OCI-LY1 (cell line): ENCODE results near the gene CEP104.
A peak's percentile ranks its signal among the peaks of the same experiment; 100 is the strongest.

Experiments
- H2AFZ ChIP-seq: fragments of 200-600 bp; sonication (generic), shearing (Covaris generic); 2 replicates; pipeline ENCODE4 v1.6.0; 2014; ENCODE audit warnings: antibody characterized with exemption, mild to moderate bottlenecking, low read length
- H3F3A ChIP-seq: fragments of 200-600 bp; sonication (generic), shearing (Covaris generic); 2 replicates; pipeline ENCODE4 v1.6.0; 2014; ENCODE audit warnings: mild to moderate bottlenecking, antibody characterized with exemption, low read length, moderate library complexity; ENCODE audit not compliant: insufficient read depth
- H3K27ac ChIP-seq: fragments of 200-600 bp; sonication (generic); 2 replicates; pipeline ENCODE4 v1.5.1; 2014; ENCODE audit warnings: low read length, mixed run types, mild to moderate bottlenecking, low read depth; ENCODE audit not compliant: poor library complexity, severe bottlenecking
- H3K27me3 ChIP-seq: fragments of 200-600 bp; sonication (generic); 2 replicates; pipeline ENCODE4 v1.6.0; 2014; ENCODE audit warnings: antibody characterized with exemption, mild to moderate bottlenecking, low read length, moderate library complexity; ENCODE audit not compliant: insufficient read depth
- H3K36me3 ChIP-seq: fragments of 200-600 bp; sonication (generic); 2 replicates; pipeline ENCODE4 v1.6.1; 2014; ENCODE audit warnings: mild to moderate bottlenecking, antibody characterized with exemption, low read length, moderate library complexity, mixed read lengths; ENCODE audit not compliant: insufficient read depth
- H3K4me1 ChIP-seq: fragments of 200-600 bp; sonication (generic); 2 replicates; pipeline ENCODE4 v1.5.1; 2014; ENCODE audit warnings: mild to moderate bottlenecking, low read length, moderate library complexity; ENCODE audit not compliant: insufficient read depth, severe bottlenecking
- H3K4me2 ChIP-seq: fragments of 200-600 bp; sonication (generic), shearing (Covaris generic); 2 replicates; pipeline ENCODE4 v1.6.1; 2014; ENCODE audit warnings: low read length
- H3K4me3 ChIP-seq: fragments of 200-600 bp; sonication (generic); 2 replicates; pipeline ENCODE4 v1.5.1; 2014; ENCODE audit warnings: low read length, low read depth, mild to moderate bottlenecking, mixed read lengths; ENCODE audit not compliant: poor library complexity, severe bottlenecking
- H3K79me2 ChIP-seq: fragments of 200-600 bp; shearing (Covaris generic); 2 replicates; pipeline ENCODE4 v1.6.1; 2016; ENCODE audit warnings: mixed run types, low read length, mixed read lengths; ENCODE audit not compliant: insufficient read depth
- H3K9ac ChIP-seq: fragments of 200-600 bp; sonication (generic), shearing (Covaris generic); 2 replicates; pipeline ENCODE4 v1.6.1; 2014; ENCODE audit warnings: mild to moderate bottlenecking, low read length, mixed read lengths
- H3K9me2 ChIP-seq: fragments of 200-600 bp; sonication (generic), shearing (Covaris generic); 2 replicates; pipeline ENCODE4 v1.6.1; 2014; ENCODE audit warnings: low read depth, mild to moderate bottlenecking, low read length, mixed read lengths
- H3K9me3 ChIP-seq: fragments of 200-600 bp; shearing (Covaris generic); 2 replicates; pipeline ENCODE4 v1.6.1; 2014; ENCODE audit warnings: low read length, mixed read lengths
- H4K20me1 ChIP-seq: fragments of 200-600 bp; sonication (generic), shearing (Covaris generic); 2 replicates; pipeline ENCODE4 v1.6.0; 2016; ENCODE audit warnings: mild to moderate bottlenecking, low read length; ENCODE audit not compliant: insufficient read depth
- EZH2 ChIP-seq: fragments of 200-600 bp; sonication (generic), shearing (Covaris generic); IDR thresholded peaks from 2 replicates; pipeline ENCODE4 v1.8.0; 2017; ENCODE audit warnings: borderline replicate concordance, mixed run types, mild to moderate bottlenecking, antibody characterized with exemption, low read length, moderate library complexity, mixed read lengths
- TF ChIP-seq, protein P1 (sequence below): fragments of 200-600 bp; sonication (generic), shearing (Covaris generic); IDR thresholded peaks from 2 replicates; pipeline ENCODE4 v1.5.1; 2017; ENCODE audit warnings: mild to moderate bottlenecking, antibody characterized with exemption, low read length, moderate library complexity, mixed read lengths

Gene CEP104

DNA sequence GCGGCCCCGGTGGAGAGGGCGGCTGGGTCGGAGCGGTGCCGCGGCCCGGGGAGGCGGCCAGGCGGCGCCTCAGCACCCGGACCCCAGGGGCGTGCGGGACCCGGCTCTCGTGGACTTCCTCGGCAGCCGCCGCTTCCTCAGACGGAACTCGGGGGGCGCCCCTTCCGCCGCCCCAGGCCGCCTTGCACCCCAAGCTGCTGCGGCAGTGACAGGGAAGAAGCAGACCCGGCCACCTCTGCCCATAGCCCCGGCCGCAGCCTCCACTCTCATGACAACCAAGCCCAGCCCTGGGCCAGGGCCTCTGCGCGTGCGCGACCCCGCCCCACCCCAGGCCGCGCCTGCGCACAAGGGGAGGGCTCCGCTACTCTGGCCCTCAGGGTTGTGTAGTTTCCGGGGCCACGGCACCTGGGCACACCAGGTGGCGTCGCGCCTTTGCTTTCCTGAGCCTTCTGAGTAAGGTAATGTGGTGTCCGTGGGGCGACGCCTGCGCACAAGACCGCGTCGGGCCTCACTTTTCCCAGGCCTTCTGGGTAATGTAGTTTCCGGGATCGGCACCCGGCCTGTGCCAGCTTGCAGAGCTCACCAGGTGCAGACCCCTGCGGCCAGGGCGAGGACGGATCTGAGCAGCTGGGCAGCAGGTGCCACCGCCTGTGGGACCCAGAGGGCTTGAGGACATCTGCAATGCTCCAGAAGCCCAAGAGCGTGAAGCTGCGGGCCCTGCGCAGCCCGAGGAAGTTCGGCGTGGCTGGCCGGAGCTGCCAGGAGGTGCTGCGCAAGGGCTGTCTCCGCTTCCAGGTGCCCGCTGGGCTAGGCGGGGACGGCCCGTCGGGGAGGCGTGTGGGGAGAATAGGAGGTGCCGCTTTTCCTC lies at the start of gene CEP104, which contains the start of gene DFFB:
Gene CEP104 (minus strand): TSS at position 289 of the 868 bp plus-strand sequence. CDS start 4,804 bp downstream, outside the sequence.
Gene DFFB (plus strand): TSS at position 554 of the 868 bp plus-strand sequence. CDS start 128 bp downstream, at position 682.
- Histone ChIP-seq H3K36me3 (peaks cover 29% of the 10 kb centered on the region), H3K9me2 (no peaks in the 10 kb centered on the region), H3K4me2 (peak within 1 kb of the TSS; percentile 89), H3K27ac (peak within 1 kb of the TSS; percentile 54), H3K79me2 (peaks cover 35% of the 10 kb centered on the region), H3F3A (no peaks in the 10 kb centered on the region), H3K4me1 (peaks cover 33% of the 10 kb centered on the region), H3K9ac (peak within 1 kb of the TSS; percentile 85), H3K4me3 (peak within 1 kb of the TSS; percentile 74), H3K27me3 (no peaks in the 10 kb centered on the region), H2AFZ (no peak within 1 kb of the TSS), H4K20me1 (no peaks in the 10 kb centered on the region), H3K9me3 (no peaks in the 10 kb centered on the region)
- TF ChIP-seq EZH2: no peak
- TF ChIP-seq, protein P1, sequence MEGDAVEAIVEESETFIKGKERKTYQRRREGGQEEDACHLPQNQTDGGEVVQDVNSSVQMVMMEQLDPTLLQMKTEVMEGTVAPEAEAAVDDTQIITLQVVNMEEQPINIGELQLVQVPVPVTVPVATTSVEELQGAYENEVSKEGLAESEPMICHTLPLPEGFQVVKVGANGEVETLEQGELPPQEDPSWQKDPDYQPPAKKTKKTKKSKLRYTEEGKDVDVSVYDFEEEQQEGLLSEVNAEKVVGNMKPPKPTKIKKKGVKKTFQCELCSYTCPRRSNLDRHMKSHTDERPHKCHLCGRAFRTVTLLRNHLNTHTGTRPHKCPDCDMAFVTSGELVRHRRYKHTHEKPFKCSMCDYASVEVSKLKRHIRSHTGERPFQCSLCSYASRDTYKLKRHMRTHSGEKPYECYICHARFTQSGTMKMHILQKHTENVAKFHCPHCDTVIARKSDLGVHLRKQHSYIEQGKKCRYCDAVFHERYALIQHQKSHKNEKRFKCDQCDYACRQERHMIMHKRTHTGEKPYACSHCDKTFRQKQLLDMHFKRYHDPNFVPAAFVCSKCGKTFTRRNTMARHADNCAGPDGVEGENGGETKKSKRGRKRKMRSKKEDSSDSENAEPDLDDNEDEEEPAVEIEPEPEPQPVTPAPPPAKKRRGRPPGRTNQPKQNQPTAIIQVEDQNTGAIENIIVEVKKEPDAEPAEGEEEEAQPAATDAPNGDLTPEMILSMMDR: peak; percentile 65

DNA sequence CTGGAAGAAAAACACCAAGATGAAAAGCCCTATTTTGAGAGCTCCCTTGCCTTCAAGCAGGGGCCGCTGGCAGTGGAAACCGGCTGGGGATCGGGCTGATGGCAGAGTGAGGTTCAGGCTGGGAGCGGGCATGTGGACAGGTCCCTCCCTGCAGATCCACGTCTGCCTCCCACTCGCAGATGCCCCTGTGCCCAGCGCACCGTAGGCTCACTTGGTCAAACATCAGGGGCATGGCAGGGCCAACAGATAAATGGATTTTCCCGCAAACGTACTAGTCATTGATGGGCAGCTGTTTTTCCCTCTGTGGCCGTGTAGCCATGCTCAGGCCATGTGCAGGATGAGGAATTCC lies 49.6 kb upstream of the CEP104 start:
- H3K27me3 ChIP-seq: no peaks in the 10 kb centered on the region
- no peaks in the 10 kb centered on the region for H3K9me3 ChIP-seq
- no peak overlapping the region for H3K4me2 ChIP-seq
- H3K4me3 ChIP-seq: no peak overlapping the region
- H3K36me3 ChIP-seq: no peaks in the 10 kb centered on the region
- no peaks in the 10 kb centered on the region for H3K79me2 ChIP-seq
- H3K9ac ChIP-seq: no peak overlapping the region; the same call in 1 of the 2 replicates
- H3K9me2 ChIP-seq: no peaks in the 10 kb centered on the region
- no peaks in the 10 kb centered on the region for H4K20me1 ChIP-seq
- H3K27ac ChIP-seq: peak overlapping the region; percentile 97
- peaks cover 99% of the 10 kb centered on the region for H3K4me1 ChIP-seq
- no peak overlapping the region for H2AFZ ChIP-seq
- 0 out of 2 replicates have a peak, but pooled peaks cover 6% of the 10 kb centered on the region for H3F3A ChIP-seq
- TF ChIP-seq, protein P1: no peak
- no peak for TF ChIP-seq EZH2

DNA sequence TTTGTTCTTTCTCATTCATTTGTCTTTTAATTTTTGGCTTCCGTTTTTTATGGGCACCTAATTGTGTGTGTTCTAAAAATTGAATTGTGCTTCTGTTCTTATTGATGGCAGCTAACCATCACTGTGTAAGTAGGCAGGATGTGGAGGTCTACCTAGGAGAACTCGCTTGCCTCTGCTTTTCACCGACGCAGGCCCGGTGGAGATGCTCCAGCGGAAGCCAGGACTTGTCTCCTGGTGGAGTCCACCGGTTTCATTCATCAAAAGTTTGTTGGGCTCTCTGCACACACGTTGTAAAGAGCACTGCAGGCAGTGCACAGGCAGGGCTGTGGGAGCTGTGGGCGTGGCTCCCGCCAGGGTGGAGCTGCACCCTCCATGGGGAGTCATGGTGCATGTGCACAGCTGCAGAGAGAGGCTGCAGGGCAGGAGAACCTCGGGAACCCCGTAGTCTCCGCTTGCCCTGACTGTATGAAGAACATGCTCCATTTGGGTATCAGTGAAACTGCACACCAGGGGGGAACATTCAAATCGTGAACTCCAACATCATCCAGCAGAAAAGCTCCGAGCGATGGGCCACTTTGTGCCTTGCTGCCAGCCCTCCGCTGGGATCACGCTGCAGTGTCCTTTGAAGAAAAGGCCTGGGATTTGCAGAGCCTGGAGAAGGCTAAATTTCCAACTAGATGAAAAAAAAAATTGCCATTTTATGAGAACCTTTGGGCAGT lies 49.1 kb upstream of the CEP104 start:
- Histone ChIP-seq H3K79me2 (no peaks in the 10 kb centered on the region), H3K27ac (peak overlapping the region; percentile 97), H3K4me2 (peak overlapping the region; percentile 45; the same call in 1 of the 2 replicates), H3F3A (0 out of 2 replicates have a peak, but pooled peaks cover 6% of the 10 kb centered on the region), H3K4me3 (no peak overlapping the region), H3K9me3 (no peaks in the 10 kb centered on the region), H3K27me3 (no peaks in the 10 kb centered on the region), H3K36me3 (no peaks in the 10 kb centered on the region), H3K9ac (peak overlapping the region; percentile 35; the same call in 1 of the 2 replicates), H4K20me1 (no peaks in the 10 kb centered on the region), H3K4me1 (peaks cover 98% of the 10 kb centered on the region), H3K9me2 (no peaks in the 10 kb centered on the region), H2AFZ (no peak overlapping the region)
- TF ChIP-seq, protein P1: no peak
- no peak for TF ChIP-seq EZH2
